ENCODE measurements around the gene RAP2B. TPM values are rescaled to one million over a fixed set of nuclear protein-coding genes. Genes with fewer than 3 reads are reported as not detected.
"Not testable (repeated sequence)": the region's sequence is repeated elsewhere in the genome, so short reads cannot be mapped to it uniquely, and the experiment has no call there.

RAP2B gene
- total and polyA plus RNA-seq, 2 experiments from 2014 or later = 5.3 to 8.2 TPM

DNA sequence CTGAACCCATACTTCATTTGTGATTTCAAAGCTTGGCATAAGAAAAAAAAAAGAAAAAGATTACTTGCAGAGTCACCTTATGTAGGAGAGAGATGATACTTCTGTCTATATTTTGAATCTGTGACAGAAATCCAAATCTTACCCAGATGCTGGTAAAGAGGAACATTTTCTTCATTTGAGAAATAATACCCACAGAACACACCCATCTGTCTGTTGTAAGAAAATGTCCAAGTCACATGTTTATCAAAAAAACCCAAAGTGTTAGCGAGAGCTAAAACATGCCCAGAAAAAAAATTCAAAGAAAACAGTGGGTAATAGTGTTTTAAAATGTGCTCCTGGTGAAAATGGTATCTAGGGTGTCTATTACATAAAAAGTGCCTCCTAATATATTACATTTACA, 18.0 kb upstream of the RAP2B start:
- no peak for DNase-seq (ENCODE audit: low read depth in 1 of 2, low spot score in 1 of 2)
- Histone ChIP-seq H3K4me3 (no peak overlapping the region), H3K4me1 (ENCODE audit: low read depth) (no peaks in the 10 kb centered on the region), H3K9me3 (ENCODE audit: low read depth) (no peaks in the 10 kb centered on the region), H3K27ac (no peak overlapping the region), H3K27me3 (no peaks in the 10 kb centered on the region), H3K36me3 (no peaks in the 10 kb centered on the region)
- TF ChIP-seq, protein P1, sequence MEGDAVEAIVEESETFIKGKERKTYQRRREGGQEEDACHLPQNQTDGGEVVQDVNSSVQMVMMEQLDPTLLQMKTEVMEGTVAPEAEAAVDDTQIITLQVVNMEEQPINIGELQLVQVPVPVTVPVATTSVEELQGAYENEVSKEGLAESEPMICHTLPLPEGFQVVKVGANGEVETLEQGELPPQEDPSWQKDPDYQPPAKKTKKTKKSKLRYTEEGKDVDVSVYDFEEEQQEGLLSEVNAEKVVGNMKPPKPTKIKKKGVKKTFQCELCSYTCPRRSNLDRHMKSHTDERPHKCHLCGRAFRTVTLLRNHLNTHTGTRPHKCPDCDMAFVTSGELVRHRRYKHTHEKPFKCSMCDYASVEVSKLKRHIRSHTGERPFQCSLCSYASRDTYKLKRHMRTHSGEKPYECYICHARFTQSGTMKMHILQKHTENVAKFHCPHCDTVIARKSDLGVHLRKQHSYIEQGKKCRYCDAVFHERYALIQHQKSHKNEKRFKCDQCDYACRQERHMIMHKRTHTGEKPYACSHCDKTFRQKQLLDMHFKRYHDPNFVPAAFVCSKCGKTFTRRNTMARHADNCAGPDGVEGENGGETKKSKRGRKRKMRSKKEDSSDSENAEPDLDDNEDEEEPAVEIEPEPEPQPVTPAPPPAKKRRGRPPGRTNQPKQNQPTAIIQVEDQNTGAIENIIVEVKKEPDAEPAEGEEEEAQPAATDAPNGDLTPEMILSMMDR (IDR thresholded peaks at IDR 0.05; ENCODE audit: low read depth, low read length) = no peak

DNA sequence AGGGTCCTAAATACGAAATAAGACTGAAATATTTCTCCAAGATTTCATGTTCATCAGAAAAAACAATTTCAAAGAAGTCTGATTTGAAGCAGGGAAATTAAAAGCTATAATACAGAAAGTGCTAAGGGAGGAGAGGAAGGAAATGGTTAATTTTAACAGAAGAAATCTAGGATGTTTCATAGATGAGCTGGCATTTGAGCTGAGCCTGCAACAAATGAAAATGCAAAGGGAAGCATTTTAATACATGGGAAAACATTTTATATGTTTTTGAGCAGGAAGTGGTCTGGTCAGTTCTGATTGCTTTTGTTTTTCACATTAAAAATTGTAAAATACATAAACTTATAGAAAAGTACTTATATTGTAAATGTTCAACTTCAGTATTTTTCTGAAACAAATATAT, 17.2 kb upstream of the RAP2B start:
- Histone ChIP-seq H3K9me3 (ENCODE audit: low read depth) (no peaks in the 10 kb centered on the region), H3K36me3 (no peaks in the 10 kb centered on the region), H3K27me3 (no peaks in the 10 kb centered on the region), H3K4me3 (no peak overlapping the region), H3K4me1 (ENCODE audit: low read depth) (no peaks in the 10 kb centered on the region), H3K27ac (no peak overlapping the region)
- TF ChIP-seq, protein P1 (IDR thresholded peaks at IDR 0.05; ENCODE audit: low read depth, low read length) = no peak
- peak in 1 of 2 donors; percentile 56 for DNase-seq (ENCODE audit: low read depth in 1 of 2, low spot score in 1 of 2)

DNA sequence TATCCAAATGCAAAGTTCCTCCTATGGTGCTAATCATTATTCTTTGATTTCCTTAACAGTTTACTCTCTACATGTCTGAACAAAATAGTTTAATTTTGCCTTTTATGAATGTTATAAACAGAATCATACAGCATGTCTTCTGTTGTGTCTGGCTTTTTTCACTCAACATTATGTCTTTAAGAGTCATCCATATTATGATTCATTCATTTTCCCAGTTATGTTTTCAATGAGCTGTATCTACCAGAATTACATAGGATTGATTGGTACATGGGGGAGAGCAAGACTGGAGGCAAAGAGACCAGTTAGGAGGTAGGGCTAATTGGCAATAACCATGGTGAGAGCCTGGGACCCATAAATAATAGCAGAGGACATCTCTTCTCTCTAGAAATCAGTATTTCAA, 16.6 kb upstream of the RAP2B start:
- H3K9me3 ChIP-seq (ENCODE audit: low read depth) = no peaks in the 10 kb centered on the region
- no peaks in the 10 kb centered on the region for H3K36me3 ChIP-seq
- DNase-seq (ENCODE audit: low read depth in 1 of 2, low spot score in 1 of 2) = no peak
- no peaks in the 10 kb centered on the region for H3K4me1 ChIP-seq (ENCODE audit: low read depth)
- no peak overlapping the region for H3K27ac ChIP-seq
- H3K4me3 ChIP-seq = no peak overlapping the region
- H3K27me3 ChIP-seq = no peaks in the 10 kb centered on the region
- TF ChIP-seq, protein P1 (IDR thresholded peaks at IDR 0.05; ENCODE audit: low read depth, low read length) = no peak

DNA sequence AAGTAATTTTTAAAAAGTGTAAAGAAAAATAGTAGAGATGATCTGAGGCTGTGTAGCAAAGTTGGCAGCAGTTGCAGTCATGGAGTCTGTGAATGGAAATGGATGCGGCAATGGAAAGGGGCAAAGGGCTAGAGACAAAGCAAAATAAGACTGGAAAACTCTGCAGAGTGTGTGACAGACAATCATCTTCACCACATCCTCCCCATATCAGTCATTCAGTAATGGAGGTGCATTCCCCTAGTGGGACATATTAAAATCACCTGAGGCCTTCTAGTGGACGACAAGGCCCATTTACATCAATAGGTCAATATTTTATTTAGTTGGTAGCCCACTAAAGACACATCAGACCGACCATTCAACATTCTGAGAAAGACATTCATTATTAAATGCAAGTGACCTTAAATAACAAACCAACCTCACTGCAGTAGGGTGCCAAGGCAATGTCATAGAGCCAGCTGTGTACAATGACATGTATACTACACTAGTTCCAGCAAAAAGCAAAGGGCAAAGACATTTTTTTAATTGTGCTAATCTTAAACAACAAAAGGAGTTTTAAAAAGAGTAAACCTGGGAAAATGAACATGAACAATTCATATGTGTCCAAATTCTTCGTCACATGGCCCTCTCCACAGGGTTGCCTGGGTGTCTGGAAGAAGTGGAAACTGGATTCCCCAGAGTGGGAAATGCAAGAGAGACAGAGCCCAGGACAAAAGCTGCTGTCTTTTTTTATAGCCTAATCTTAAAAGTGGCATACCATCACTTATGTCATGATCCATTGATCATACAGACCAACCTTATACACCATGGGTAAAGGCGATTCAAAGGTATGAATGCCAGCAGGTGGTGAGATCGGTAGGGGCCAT, 15.6 kb upstream of the RAP2B start:
- no peaks in the 10 kb centered on the region for H3K36me3 ChIP-seq
- H3K4me3 ChIP-seq = no peak overlapping the region
- no peaks in the 10 kb centered on the region for H3K4me1 ChIP-seq (ENCODE audit: low read depth)
- DNase-seq (ENCODE audit: low read depth in 1 of 2, low spot score in 1 of 2) = no peak
- H3K9me3 ChIP-seq (ENCODE audit: low read depth) = no peaks in the 10 kb centered on the region
- H3K27me3 ChIP-seq = no peaks in the 10 kb centered on the region
- TF ChIP-seq, protein P1 (IDR thresholded peaks at IDR 0.05; ENCODE audit: low read depth, low read length) = no peak
- H3K27ac ChIP-seq = no peak overlapping the region

DNA sequence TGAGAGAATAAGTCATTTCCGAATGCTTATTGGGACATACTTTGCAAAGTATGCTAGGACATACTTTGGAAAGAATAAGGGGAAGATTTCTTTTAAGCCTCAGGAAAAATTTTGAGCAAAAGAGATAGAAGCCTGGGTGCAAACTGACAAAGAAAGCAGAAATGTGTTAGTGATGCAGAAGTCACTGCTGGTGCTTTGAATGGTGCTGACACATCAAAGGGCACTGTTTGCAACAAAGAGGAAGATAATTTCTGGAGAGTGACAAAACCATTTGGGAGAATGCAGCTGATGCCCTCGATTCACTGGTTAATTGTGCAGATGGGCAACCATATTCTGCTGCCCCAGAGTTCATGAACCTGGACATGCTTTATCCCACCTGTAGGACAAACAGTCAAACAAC, 11.0 kb upstream of the RAP2B start:
- TF ChIP-seq, protein P1 (IDR thresholded peaks at IDR 0.05; ENCODE audit: low read depth, low read length) = no peak
- H3K4me1 ChIP-seq (ENCODE audit: low read depth) = no peaks in the 10 kb centered on the region
- H3K36me3 ChIP-seq = no peaks in the 10 kb centered on the region
- no peaks in the 10 kb centered on the region for H3K27me3 ChIP-seq
- no peaks in the 10 kb centered on the region for H3K9me3 ChIP-seq (ENCODE audit: low read depth)
- H3K4me3 ChIP-seq = no peak overlapping the region
- DNase-seq (ENCODE audit: low read depth in 1 of 2, low spot score in 1 of 2) = no peak
- H3K27ac ChIP-seq = no peak overlapping the region

DNA sequence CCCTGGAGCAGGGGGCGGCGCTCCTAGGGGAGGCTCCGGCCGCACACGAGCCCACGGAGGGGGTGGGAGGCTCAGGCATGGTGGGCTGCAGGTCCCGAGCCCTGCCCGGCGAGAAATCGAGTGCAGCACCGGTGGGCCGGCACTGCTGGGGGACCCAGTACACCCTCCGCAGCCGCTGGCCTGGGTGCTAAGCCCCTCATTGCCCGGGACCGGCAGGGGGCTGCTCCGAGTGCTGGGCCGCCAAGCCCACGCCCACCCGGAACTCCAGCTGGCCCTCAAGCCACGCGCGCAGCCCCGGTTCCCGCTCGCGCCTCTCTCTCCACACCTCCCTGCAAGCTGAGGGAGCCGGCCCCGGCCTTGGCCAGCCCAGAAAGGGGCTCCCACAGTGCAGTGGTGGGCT, 6.2 kb upstream of the RAP2B start:
- not testable (repeated sequence) for H3K27ac ChIP-seq; DNase-seq (ENCODE audit: low read depth in 1 of 2, low spot score in 1 of 2); H3K27me3 ChIP-seq; H3K4me1 ChIP-seq (ENCODE audit: low read depth); H3K9me3 ChIP-seq (ENCODE audit: low read depth); H3K36me3 ChIP-seq; H3K4me3 ChIP-seq
